Osteocyte (in vitro differentiated cells): ENCODE results near the gene PSMB5. TPM values are rescaled to one million over a fixed set of nuclear protein-coding genes. Genes with fewer than 3 reads are reported as not detected.
A peak's percentile ranks its signal among the peaks of the same experiment; 100 is the strongest.

Experiments
- DNase-seq: peaks from one replicate; pipeline ENCODE4 v3.0.0; 2021; ENCODE audit warnings: mixed read lengths; ENCODE audit not compliant: unreplicated experiment; ENCODE audit errors: extremely low spot score
- H3K27ac Mint-ChIP-seq: one replicate; pipeline ENCODE4 v1.8.0; 2021; ENCODE audit warnings: mild to moderate bottlenecking, mixed read lengths; ENCODE audit not compliant: unreplicated experiment
- H3K27me3 Mint-ChIP-seq: one replicate; pipeline ENCODE4 v1.8.0; 2021; ENCODE audit warnings: mixed read lengths; ENCODE audit not compliant: unreplicated experiment
- H3K36me3 Mint-ChIP-seq: one replicate; pipeline ENCODE4 v1.8.0; 2021; ENCODE audit warnings: mixed read lengths; ENCODE audit not compliant: unreplicated experiment
- H3K4me1 Mint-ChIP-seq: one replicate; pipeline ENCODE4 v1.8.0; 2021; ENCODE audit warnings: mixed read lengths; ENCODE audit not compliant: unreplicated experiment
- H3K4me3 Mint-ChIP-seq: one replicate; pipeline ENCODE4 v1.8.0; 2021; ENCODE audit warnings: mild to moderate bottlenecking, moderate library complexity, mixed read lengths; ENCODE audit not compliant: unreplicated experiment
- H3K9me3 Mint-ChIP-seq: one replicate; pipeline ENCODE4 v1.8.0; 2021; ENCODE audit warnings: mixed read lengths; ENCODE audit not compliant: unreplicated experiment
- total RNA-seq: library from RNA; stranded (reverse); gene quantifications from 2 replicates; pipeline ENCODE4 v1.2.1, GENCODE V29; 2021
- TF ChIP-seq, protein P1 (sequence below): fragments of 200-600 bp; sonication (generic); IDR thresholded peaks from 2 replicates; pipeline ENCODE4 v1.5.0; 2021; ENCODE audit warnings: antibody characterized with exemption, mild to moderate bottlenecking, moderate library complexity

Gene PSMB5
- total RNA-seq, 1 donor from 2014 or later, result 147 TPM

DNA sequence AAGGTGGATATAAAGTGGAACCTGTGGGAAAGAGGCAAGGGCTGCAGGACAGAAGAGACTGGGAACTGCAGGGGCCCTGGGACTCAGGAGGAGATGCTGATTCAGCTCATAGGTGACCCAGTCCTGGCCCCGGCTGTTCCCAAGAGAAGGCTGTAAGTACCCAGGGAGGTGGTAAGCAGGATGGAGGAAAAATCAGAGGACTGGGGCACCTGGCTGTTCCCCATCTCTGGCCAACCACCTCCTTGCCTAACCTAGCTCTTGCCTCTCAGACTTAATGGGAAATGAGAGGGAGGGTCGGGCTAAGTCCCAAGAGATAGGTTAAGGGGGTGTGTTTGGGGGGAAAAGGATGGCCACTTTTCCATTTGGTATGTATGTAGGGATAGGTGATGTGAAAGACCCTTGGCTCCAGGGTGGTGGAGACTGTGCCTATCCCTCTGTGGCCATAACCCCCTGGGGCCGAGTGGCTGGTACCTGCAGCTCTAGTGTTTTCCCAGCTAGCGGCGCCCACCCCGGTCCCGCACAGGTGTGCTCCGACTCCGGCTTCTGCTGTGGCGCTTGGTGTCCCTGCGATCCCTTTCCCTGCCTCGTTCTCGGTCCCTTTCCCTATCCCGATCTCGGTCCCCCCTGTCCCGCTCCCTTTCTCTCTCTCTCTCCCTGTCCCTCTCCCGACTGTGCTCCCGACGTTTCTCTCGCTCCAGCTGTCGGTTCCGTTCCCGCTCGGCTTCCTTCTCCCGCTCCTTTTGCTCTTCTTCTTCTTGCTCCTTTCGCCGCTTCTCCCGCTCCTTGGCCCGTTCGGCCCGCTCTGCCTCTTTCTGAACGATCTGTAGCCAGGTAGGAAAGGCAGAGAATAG, 24.2 kb upstream of the PSMB5 start:
- H3K9me3 Mint-ChIP-seq, result no peaks in the 10 kb centered on the region
- peaks cover 42% of the 10 kb centered on the region for H3K4me1 Mint-ChIP-seq
- no peak overlapping the region for H3K4me3 Mint-ChIP-seq
- H3K27me3 Mint-ChIP-seq, result no peaks in the 10 kb centered on the region
- DNase-seq, result no peak
- H3K36me3 Mint-ChIP-seq, result peaks cover 27% of the 10 kb centered on the region
- TF ChIP-seq, protein P1, sequence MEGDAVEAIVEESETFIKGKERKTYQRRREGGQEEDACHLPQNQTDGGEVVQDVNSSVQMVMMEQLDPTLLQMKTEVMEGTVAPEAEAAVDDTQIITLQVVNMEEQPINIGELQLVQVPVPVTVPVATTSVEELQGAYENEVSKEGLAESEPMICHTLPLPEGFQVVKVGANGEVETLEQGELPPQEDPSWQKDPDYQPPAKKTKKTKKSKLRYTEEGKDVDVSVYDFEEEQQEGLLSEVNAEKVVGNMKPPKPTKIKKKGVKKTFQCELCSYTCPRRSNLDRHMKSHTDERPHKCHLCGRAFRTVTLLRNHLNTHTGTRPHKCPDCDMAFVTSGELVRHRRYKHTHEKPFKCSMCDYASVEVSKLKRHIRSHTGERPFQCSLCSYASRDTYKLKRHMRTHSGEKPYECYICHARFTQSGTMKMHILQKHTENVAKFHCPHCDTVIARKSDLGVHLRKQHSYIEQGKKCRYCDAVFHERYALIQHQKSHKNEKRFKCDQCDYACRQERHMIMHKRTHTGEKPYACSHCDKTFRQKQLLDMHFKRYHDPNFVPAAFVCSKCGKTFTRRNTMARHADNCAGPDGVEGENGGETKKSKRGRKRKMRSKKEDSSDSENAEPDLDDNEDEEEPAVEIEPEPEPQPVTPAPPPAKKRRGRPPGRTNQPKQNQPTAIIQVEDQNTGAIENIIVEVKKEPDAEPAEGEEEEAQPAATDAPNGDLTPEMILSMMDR, result no peak
- no peak overlapping the region for H3K27ac Mint-ChIP-seq

DNA sequence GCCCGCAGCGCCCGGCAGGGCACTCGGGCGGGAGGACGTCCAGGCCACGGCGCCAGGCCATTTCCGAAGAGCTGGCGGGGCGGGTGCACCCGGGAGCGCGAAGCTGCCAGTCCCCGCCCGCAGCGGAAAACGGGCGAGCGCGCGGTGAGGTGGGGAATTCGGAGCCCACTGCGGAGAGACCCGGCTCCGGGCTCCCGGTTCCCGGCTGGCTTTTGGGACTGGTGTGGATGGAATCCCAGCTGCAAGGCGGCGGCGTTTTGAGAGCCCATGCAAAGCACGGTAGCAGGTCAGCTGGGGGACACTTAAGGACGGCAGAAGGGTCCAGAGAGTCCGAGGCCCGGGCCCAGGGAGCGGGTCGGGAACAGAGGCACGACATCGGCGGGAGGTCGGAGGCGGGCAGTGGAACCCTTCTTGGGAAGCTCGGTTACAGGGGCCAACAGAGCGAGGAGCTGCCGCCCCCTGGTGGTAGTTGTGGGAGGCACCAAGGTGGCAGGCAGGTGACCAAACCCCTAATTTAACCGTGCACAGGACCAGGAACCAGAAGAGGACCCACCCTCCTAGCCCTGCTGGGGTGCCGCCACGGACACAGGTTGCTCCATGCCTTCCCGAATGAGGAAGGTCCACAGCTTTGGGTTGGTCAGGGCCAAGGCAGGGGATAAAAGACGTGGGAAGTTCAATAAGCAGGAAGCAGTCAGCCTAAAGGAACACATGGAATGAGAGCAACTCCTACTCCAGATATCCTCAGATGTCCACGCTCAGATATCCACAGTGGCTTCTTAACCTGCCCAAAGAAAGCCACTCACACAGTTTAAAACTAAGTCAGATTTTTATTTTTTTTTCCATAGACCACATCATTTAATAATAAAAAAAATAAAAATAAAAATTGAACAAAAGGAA, 23.3 kb upstream of the PSMB5 start:
- Mint-ChIP-seq H3K27ac (peak overlapping the region; percentile 77), H3K27me3 (no peaks in the 10 kb centered on the region)
- peak; percentile 95 for DNase-seq

DNA sequence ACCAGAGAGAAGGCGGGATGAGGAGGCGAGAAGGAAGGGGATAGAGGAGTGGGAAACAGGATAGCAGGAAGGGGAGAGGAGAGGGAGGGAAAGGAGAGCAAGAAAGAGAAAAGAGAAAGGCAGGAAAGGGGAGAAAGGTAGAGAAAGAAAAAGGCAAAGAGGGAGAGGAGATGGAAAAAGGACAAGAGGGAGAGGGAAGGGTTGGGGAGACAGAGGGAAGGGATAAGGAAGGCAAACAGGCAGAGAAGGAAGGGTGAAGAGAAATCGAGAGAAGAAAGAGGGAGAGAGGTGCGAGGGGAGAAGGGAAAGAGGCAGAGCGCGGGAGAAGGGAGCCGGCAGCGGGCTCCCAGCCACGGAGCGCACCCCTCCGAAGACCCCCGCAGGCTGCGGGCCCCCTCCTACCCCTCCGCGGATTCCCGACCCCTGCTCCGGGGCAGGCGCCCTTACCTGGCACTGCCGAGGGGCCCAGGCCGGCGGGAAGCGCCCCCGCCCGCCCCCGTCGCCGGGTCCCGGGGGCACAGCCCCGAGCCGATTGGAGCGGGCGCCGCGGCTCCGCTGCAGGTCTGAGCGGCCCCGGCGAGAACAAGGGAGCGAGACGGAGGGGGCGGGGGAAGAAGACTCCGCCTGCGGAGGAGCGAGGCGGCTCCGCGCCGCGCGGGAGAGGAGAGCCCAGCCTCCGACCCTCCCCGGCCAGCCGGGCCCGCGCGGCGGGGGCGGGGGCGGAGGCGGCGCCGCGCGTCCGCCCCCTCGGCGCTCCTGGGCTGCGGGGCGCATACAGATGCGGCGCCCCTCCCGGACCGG, 22.5 kb upstream of the PSMB5 start, which contains the start of gene CDH24:
TSS of gene CDH24 (minus strand) at position 565 of the 801 bp plus-strand sequence. CDS start 1,787 bp downstream, outside the sequence.
- TF ChIP-seq, protein P1, result no peak
- H3K4me1 Mint-ChIP-seq, result peaks cover 27% of the 10 kb centered on the region
- H3K36me3 Mint-ChIP-seq, result peaks cover 11% of the 10 kb centered on the region
- no peaks in the 10 kb centered on the region for H3K27me3 Mint-ChIP-seq
- no peaks in the 10 kb centered on the region for H3K9me3 Mint-ChIP-seq
- DNase-seq, result no peak
- H3K27ac Mint-ChIP-seq, result peak within 1 kb of the TSS; percentile 77
- peak within 1 kb of the TSS; percentile 81 for H3K4me3 Mint-ChIP-seq

More for the DNA sequence above, 23.3 kb upstream of the PSMB5 start:
- peaks cover 36% of the 10 kb centered on the region for H3K4me1 Mint-ChIP-seq
- peak overlapping the region; percentile 81 for H3K4me3 Mint-ChIP-seq
- H3K36me3 Mint-ChIP-seq, result peaks cover 19% of the 10 kb centered on the region
- TF ChIP-seq, protein P1, result peak; percentile 95
- H3K9me3 Mint-ChIP-seq, result no peaks in the 10 kb centered on the region

DNA sequence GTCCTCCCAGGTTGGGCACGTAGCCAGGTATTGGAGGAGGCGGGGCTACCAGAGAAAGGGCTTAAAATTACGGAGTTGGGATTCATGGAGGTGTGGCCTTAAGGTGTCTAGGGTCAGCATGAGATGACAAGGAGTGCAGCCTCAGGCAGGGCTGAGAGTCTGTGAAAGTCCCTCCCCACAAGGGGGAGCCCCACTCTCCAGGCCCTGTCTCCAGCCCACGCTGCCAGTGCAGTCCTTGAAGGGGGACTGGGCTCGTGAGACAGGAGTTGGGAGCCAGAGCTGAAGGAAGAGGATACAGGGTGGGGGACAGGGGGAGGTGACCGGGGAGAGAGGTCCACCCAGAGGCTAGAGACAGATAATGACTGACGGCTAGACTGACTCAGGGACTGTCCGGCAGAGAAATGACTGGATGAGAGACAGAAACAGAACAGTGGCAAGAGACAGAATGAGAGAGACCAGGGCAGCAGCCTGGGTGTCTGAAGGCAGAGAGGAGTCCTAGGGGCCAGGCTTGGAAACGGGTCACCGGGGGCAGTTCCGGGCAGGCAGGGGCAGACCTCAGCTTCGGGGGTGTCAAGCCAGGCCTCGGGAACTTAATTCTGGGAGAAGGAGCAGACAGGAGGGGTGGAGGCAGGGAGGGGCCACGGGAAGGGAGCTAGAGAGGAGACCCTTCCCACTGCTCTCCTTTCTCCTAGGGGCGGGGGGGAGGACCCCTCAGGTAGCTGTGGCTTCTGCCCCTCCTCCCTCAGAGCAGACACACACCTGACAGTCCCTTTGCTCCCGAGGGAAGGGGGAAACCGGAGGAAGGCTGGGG, 21.6 kb upstream of the PSMB5 start:
- Mint-ChIP-seq H3K9me3 (no peaks in the 10 kb centered on the region), H3K36me3 (peaks cover 9% of the 10 kb centered on the region), H3K27ac (peak overlapping the region; percentile 71), H3K4me1 (peaks cover 23% of the 10 kb centered on the region), H3K27me3 (no peaks in the 10 kb centered on the region), H3K4me3 (peak overlapping the region; percentile 74)
- TF ChIP-seq, protein P1, result peak; percentile 78
- DNase-seq, result no peak
